ENCODE measurements around the gene P4HA1.
"Not testable (repeated sequence)": the region's sequence is repeated elsewhere in the genome, so short reads cannot be mapped to it uniquely, and the experiment has no call there.

P4HA1 gene

GRCh38 chr10:73110345-73110849 lies 13.7 kb upstream of the P4HA1 start, which contains the start of gene NUDT13:
Gene NUDT13 (plus strand): TSS chr10:73110455. CDS start chr10:73114366, 3,911 bp downstream.
- peak within 1 kb of the TSS; percentile 77 for H3K4me3 ChIP-seq (ENCODE audit: low read depth, low read length)
- TF ChIP-seq CTCF (IDR thresholded peaks at IDR 0.05; ENCODE audit: low read depth, low read length): no peak

GRCh38 chr10:73109248-73109652 lies 12.6 kb upstream of the P4HA1 start:
- H3K4me3 ChIP-seq (ENCODE audit: low read depth, low read length): not testable (repeated sequence)

DNA sequence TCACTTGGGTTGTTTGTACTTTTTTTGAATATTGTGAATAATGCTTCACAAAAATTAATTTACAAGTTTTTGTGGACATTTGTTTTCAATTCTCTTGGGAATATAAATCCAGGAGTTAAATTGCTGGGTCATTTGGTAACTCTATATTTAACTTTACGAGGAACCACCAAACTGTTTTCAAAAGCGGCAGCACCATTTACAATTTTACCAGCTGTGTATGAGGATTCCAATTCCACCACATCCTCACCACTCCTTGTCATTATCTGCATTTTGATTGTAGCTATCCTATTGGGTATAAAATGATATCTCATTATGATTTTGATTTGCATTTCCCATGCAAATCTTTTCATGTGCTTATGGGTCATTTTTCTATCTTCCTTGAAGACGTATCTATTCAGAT lies 9.6 kb upstream of the P4HA1 start:
- no peak for TF ChIP-seq CTCF (IDR thresholded peaks at IDR 0.05; ENCODE audit: low read depth, low read length)

GRCh38 chr10:73099141-73099540 lies 2.5 kb upstream of the P4HA1 start:
- no peak for TF ChIP-seq CTCF (IDR thresholded peaks at IDR 0.05; ENCODE audit: low read depth, low read length)
- no peak overlapping the region for H3K4me3 ChIP-seq (ENCODE audit: low read depth, low read length)

More for the DNA sequence above, 9.6 kb upstream of the P4HA1 start:
- H3K4me3 ChIP-seq (ENCODE audit: low read depth, low read length): no peak overlapping the region

GRCh38 chr10:73097305-73097670 lies 622 bp upstream of the P4HA1 start:
- TF ChIP-seq CTCF (IDR thresholded peaks at IDR 0.05; ENCODE audit: low read depth, low read length): no peak
- H3K4me3 ChIP-seq (ENCODE audit: low read depth, low read length): peak overlapping the region; percentile 47

DNA sequence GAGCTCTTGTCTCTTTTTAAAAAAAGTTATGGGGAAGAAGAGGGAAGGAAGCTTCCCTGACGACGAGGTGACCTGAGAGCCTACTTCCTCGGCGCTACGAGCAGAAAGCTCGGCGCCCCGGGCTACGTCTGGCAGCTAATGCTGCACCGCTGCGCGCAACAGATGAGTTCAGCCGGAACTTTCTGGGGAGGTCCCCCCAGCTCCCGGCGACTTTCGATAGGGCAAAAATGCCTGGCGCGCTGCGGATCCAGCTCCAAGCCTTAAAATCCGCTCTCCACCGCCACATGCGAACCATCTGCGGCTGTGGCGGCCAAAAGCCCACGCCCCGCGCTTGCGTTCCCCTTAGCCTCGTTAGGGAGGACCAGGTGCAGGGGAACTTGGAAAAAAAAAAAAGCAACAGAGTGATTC lies 621 bp downstream of the P4HA1 start:
- TF ChIP-seq CTCF (IDR thresholded peaks at IDR 0.05; ENCODE audit: low read depth, low read length): no peak
- peak overlapping the region; percentile 95 for H3K4me3 ChIP-seq (ENCODE audit: low read depth, low read length)

- peak overlapping the region; percentile 95 for H3K4me3 ChIP-seq (ENCODE audit: low read depth, low read length)
- no peak for TF ChIP-seq CTCF (IDR thresholded peaks at IDR 0.05; ENCODE audit: low read depth, low read length)
Measured at GRCh38 chr10:73095481-73096021, 1.1 kb downstream of the P4HA1 start.

DNA sequence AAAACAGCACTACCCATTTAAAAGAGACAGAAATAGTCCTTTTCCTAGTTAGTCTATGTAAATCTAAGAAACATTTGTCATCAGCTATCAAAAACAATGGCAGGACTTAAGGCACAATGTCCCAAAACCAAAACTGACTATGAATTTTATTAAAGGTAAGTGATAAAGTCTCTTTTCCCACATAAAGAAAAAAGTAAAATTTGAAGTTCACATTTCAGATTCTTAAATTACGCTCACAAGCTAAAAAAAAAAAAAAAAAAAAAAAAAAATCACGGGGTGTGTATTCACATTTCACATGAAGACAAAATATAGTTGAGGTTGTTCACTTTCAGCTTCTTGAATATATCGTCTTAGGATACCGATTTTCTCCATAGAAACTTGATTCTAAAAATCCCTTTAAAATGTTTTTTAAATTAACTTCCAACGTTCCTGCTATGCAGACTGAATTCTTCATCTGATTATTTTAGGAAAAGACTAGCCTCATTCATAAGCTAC lies 1.6 kb downstream of the P4HA1 start:
- no peak for TF ChIP-seq CTCF (IDR thresholded peaks at IDR 0.05; ENCODE audit: low read depth, low read length)
- H3K4me3 ChIP-seq (ENCODE audit: low read depth, low read length): peak overlapping the region; percentile 95
